HG02943 (cell line): ENCODE measurements around the gene NRXN3.

Experiments used
- ATAC-seq: cut with Tn5 transposase; IDR thresholded peaks from one replicate; pipeline ENCODE4 v1.9.1; 2021; ENCODE audit warnings: mild to moderate bottlenecking, low read depth, moderate library complexity; ENCODE audit not compliant: unreplicated experiment

The NRXN3 gene

DNA sequence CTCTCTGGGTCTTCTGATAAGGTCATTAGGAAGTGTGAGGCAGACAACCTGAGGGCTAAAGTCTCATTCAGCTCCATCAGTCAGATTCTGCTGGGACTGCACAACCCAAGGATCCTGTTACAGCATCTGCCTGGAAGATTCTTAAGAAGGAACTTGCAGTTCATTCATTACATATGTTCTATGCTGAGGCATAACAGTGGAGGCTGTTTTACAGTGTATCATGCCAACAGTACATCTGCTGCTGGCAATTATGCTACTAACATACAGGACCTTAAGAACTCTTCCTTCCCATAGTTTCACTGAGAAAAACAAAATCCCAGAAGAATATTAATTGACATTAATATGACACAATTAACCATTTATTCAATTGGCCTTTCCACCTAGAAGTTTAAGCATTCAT is 1072.5 kb downstream of the NRXN3 start:
- ATAC-seq: no peak

- no peak for ATAC-seq
Measured at GRCh38 chr14:79246173-79246572, 1076.0 kb downstream of the NRXN3 start.

GRCh38 chr14:79248126-79248525 is 1078.0 kb downstream of the NRXN3 start:
- ATAC-seq: no peak

GRCh38 chr14:79248771-79249170 is 1078.6 kb downstream of the NRXN3 start:
- no peak for ATAC-seq

- ATAC-seq: no peak
Measured at GRCh38 chr14:79251278-79251677, 1081.1 kb downstream of the NRXN3 start.

DNA sequence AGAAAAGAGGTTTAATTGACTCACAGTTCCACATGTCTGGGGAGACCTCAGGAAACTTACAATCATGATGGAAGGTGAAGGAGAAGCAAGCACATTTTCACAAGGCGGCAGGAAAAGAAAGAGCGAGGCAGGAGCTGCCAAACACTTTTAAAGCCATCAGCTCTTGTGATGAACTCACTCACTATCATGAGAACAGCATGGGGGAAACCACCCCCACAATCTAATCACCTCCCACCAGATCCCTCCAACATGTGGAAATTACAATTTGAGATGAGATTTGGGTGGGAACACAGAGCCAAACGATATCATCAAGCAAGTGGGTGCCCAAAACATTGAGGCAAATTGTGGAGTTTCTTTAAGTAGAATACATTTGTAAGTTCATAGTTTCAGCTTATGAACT is 1083.4 kb downstream of the NRXN3 start:
- no peak for ATAC-seq

DNA sequence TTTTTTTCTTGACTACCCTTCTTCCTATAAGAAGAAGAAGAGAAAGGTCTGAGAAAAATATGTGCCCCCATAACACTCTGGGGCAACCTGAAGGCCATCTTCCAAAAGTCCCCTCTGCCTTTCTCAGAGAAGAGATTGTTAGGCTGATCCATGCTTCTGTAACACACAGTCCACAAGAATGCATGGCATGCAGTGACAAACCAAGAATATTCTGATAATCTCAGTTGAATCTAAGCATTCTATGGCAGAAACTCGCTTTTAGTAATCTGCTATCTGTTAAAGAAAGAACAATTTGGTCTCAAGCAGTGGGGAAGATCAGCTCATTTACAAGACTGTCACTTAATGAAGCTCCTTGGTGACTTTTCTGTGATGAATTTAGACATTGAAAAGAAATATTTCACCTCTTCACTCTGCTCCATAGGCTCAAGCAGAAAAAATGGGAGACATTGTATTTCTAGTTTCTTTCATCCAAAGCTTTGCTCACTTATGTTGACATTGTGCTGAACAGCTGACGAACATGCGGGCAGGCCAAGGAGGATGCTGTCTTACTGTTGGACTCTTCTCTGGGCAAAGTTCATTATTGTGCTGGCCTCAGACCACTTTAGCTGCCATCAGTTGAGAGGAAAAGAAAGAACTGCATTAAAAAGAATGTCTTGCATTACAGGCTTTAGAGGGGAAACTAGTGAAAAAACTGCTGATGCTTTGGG is 1084.0 kb downstream of the NRXN3 start:
- ATAC-seq: no peak

- no peak for ATAC-seq
Measured at GRCh38 chr14:79256380-79256779, 1086.2 kb downstream of the NRXN3 start.

GRCh38 chr14:79260406-79260805 is 1090.2 kb downstream of the NRXN3 start:
- no peak for ATAC-seq

DNA sequence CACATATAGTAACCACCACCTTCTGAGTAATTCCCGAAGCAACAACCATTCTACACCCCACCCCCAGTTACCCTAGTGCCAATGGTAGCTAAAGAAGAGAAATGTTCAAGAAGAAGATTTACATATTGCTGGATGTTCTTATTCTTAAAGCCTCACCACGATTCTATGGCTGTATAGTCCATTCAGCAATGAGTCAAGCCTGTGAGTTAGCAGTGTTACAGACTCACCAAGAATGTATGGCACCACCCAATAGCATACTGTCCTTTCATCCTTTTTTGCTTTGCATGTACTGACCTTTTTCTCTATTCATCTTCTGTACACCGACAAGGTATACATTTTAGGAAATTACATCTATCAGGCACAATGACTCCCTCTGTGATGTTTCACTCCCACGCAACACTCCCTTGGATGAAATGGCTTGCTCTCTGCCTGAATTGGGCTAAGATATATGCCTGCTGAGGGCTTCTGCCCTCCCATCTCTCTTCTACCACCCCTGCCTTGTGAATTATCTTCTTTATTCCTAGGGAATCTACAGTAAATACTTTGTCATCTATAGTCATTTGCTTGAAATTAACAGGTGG is 1095.3 kb downstream of the NRXN3 start:
- ATAC-seq: no peak

DNA sequence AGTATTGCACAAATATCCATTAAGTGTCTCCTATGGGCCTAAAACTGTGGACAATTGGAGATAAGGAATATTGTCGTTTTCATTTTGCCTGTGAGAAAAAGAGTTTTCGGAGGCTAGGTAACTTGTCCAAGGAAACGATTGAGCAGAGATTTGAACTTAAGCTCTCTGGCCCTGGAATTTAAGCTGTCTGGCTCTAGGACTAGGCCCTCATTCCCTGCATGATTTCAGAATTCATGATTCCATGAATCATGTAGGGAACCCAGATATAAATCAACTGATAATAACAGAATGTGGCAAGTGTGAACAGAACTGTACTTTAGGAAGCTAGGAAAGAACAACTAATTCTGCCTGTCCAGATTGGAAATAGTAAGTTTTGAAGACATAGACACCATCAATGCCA is 1100.2 kb downstream of the NRXN3 start:
- no peak for ATAC-seq

DNA sequence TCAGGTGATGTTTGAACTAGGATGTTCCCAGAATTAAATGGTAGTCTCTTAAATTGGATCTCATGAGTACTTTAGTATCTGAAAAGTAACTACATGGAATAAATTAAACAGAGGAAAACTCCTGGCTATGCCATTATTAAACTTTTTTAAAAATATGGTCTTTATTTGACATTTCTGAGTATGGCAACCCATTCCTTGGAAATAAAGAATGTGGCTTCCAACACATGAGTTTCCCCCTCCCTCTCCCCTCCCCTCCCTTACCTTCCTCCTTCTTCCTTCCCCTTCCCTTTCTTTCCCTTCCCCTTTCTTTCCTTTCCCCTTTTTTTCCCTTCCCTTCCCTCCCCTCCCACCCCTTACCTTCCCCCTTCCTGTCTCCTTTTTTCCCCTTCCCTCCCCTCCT is 1100.9 kb downstream of the NRXN3 start:
- ATAC-seq: no peak

DNA sequence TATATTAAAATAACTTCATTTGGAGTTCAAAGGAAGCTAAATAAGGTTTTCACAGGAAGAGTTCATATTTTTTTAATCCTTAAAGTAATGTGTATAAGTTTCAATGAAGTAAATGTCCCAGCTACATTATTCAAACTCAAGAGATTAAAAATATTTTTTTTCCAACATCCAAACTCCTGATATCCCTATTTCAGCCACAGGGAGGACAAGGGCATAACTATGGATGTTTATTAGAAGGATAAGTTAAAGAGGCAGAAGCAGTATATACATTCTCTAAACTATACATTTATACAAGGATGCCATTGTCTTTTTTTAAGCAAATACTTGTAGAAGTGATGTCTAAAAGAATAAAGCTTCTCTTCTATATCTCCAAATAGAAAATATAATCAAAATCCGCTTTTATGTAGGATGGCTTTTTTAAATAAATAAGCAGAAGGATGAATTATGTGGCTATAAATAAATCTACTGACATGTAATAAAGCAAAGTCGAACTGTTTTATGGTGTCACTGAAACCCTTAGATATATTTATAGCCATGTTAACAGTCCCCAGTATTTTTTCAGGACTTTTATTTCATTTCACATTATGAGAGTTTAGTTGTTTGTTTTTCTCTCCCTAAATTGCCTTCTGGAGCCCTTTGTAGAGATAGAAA is 1104.6 kb downstream of the NRXN3 start:
- no peak for ATAC-seq

- no peak for ATAC-seq
Measured at GRCh38 chr14:79275292-79275655, 1105.1 kb downstream of the NRXN3 start.

GRCh38 chr14:79278286-79278797 is 1108.2 kb downstream of the NRXN3 start:
- ATAC-seq: no peak

- no peak for ATAC-seq
Measured at GRCh38 chr14:79278798-79279644, 1108.8 kb downstream of the NRXN3 start.

DNA sequence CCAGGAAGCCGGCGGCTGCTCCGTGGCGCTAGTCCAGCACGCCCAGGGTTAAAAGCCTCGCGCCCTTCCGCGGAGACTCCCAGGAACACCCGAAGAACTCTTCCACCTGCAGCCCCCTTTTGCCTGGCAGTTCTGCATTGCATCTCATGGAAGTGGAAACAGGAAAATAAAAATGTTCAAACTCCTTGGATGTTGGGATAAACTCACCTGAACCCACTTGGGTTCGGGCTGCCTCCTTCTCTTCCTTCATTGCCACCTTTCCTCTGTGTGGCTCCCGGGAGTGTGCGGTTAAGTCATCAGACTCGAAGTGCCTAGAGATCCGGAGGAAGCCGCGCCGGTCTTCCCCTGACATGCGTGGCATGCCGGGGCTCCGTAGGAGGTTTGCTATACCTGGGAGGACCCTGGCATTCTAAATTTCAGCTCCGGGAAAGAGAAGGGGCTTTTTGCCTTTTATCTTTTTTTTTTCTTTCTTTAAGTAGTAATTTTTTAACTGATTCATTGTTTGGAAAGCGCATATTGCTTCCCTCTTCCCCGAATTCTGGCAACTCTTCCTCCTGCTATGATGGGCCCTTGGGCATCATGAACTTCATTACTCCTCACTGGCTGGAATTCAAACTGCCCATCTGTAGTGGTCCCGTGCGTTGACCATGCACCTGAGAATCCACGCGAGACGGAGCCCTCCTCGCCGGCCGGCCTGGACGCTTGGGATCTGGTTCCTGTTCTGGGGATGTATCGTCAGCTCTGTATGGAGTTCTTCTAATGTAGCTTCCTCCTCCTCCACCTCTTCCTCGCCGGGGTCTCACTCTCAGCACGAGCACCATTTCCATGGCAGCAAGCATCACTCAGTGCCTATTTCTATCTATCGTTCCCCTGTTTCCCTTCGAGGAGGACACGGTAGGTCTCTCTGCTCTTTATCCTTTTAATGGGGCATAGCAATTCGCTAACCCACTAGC is 1109.7 kb downstream of the NRXN3 start:
- no peak for ATAC-seq

- ATAC-seq: no peak
Measured at GRCh38 chr14:79281244-79282152, 1111.3 kb downstream of the NRXN3 start.

DNA sequence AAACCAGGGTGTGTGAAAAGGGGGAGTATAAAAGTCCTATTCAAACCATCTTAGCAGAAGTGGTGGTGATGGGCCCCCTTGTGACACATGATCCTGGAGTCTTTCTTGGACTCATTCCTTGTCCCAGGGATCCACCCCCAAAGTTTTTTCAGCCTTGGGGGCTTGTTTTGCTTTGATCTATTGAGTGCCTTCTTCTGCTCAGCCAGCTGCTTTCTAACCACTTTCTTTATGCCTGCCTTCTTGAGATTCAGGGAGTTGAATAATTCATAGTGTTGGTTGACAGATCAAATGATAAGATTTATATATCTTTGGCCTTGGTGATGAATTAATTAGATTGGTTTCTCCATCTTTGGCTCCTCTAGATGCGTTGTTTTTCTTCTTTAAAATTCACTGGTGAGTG is 1114.4 kb downstream of the NRXN3 start:
- ATAC-seq: no peak
